Activated T-cell treated with anti-CD3 and anti-CD28 coated beads, Interleukin-2, amount 50 U/mL, for 1 hour (primary cell): ENCODE results near the gene HOXC9.

Source experiments
- DNase-seq: peaks from one replicate; pipeline ENCODE4 v3.0.0-alpha.2; 2020

HOXC9 gene

GRCh38 chr12:54000116-54001114 lies at the start of gene HOXC9:
HOXC9 (plus strand) TSS chr12:54000161; CDS start chr12:54000189, 28 bp downstream.
- DNase-seq: no peak

DNA sequence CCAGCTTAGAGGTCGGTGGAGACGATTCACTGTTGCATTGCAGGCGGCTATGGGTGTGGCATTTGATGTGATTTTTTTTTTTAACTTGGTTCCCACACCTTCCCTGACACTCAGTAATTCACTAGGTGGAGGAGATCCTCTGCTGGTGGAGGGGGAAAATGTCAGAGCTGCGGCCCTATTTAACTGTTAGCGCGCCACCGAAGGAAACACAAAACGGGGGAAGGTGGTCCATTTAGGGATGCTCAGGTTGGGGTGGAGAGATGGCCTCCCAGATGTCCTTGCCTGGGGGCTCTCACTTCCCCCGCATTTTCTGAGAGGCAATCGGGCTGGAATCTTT lies 49.6 kb upstream of the HOXC9 start:
- no peak for DNase-seq

- no peak for DNase-seq
Observed at GRCh38 chr12:53950789-53951576, 49.0 kb upstream of the HOXC9 start.

DNA sequence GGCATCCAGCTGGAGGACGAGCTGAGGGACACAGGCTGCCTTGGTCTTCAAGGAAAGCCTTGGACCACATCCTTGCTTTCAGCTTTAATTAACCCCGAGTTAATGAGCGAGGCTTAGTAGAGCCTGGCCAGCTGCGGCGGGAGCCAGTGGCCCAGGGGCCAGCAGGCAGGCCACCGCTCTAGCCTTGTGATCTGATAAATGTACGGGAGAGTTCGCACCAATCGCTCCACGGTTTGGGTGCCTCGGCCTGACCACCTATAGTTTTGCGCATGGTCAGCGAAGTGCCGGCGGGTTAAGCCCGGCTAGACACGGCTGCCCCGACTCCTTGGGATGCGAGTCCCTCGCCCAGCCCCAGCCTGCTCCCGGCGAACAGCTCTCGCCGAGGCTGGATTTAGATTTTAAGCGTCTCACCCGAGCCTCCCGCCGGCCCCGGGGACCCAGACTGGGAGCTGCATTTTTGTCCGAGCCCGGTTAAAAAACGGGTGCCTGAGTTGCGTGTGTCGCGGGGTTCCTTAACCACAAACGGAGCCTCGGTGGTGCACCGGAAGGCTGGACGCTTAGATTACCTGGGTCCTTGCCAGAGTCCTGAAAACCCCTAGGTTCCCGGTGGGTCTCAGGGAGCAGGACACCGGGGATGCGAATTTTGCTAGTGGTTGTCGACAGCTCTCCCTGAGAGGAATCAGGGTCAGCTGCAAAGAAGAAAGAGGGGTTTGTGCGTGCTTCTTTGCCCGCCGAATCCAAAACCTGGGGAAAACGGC lies 48.2 kb upstream of the HOXC9 start:
- no peak for DNase-seq

GRCh38 chr12:53952335-53952694 lies 47.6 kb upstream of the HOXC9 start:
- no peak for DNase-seq

GRCh38 chr12:53952871-53953734 lies 46.9 kb upstream of the HOXC9 start:
- DNase-seq: no peak

GRCh38 chr12:53953831-53954693 lies 45.9 kb upstream of the HOXC9 start:
- no peak for DNase-seq

- no peak for DNase-seq
Observed at GRCh38 chr12:53954694-53955035, 45.3 kb upstream of the HOXC9 start, which contains the start of gene HOXC12. HOXC12 (plus strand) TSS chr12:53954903; CDS start chr12:53954930, 27 bp downstream.

GRCh38 chr12:53955036-53955775 lies 44.8 kb upstream of the HOXC9 start:
- no peak for DNase-seq

DNA sequence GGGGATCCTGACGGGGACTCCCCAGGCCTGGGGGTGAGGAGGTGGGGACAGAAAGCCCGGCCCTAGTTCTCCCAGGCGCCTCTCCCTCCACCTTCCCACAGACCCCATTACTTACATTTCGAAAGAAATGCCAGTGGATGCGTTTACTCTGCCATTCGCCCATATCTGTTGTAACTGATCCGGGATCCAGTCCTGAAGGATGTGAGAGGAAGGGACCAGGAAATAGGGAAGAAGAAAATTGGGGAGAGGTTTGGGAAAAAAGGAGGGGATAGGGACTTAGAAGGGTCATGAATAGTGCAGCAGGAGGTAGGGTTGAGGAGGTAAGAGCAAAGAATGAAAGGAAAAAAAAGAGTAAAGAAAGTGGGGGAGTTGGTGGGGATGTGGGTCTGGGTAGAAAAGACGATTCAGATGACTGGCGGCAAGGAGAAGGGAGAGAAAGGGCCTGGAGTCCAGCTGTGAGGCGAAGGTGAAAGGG lies 44.1 kb upstream of the HOXC9 start:
- DNase-seq: no peak

GRCh38 chr12:53956251-53956887 lies 43.6 kb upstream of the HOXC9 start:
- DNase-seq: no peak

- DNase-seq: no peak
Observed at GRCh38 chr12:53956914-53957536, 42.9 kb upstream of the HOXC9 start.

DNA sequence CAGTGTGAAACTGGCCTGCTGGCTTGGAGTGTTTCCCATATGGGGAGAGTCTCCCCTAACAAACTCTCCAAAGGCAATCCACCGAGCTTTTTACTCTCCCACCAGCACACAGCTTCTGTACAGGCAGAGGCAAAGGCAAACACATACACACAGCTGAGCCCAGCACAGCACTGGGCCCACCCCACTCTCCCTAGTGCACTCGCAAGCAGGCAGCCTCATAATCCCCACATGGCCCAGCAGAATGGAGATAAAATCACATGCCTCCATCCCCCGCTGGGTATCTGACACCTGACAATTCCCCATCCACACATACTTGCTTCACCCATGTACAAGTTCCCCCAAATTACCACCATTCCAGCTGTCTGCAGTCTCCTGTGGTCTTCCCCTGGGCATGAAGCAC lies 41.8 kb upstream of the HOXC9 start:
- no peak for DNase-seq

DNA sequence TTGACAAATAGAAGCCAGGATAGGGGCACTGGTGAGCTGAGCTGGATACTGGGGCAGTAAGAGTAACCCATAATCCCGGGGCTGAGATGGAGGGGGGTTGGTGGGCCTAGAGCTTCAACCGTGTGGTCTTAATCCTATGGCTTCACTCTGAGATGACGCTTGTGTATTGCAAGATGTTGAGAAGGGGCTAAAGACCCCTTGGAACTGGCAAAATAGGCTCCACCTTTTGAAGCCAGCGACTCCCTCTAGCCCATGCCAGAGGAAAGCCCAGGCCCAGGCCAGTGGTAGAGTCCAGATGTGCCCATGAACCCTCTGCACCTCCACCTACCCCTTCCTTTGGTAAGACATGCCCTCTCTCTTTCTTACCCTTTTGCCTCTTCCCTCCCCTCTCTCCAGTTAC lies 40.6 kb upstream of the HOXC9 start:
- no peak for DNase-seq

DNA sequence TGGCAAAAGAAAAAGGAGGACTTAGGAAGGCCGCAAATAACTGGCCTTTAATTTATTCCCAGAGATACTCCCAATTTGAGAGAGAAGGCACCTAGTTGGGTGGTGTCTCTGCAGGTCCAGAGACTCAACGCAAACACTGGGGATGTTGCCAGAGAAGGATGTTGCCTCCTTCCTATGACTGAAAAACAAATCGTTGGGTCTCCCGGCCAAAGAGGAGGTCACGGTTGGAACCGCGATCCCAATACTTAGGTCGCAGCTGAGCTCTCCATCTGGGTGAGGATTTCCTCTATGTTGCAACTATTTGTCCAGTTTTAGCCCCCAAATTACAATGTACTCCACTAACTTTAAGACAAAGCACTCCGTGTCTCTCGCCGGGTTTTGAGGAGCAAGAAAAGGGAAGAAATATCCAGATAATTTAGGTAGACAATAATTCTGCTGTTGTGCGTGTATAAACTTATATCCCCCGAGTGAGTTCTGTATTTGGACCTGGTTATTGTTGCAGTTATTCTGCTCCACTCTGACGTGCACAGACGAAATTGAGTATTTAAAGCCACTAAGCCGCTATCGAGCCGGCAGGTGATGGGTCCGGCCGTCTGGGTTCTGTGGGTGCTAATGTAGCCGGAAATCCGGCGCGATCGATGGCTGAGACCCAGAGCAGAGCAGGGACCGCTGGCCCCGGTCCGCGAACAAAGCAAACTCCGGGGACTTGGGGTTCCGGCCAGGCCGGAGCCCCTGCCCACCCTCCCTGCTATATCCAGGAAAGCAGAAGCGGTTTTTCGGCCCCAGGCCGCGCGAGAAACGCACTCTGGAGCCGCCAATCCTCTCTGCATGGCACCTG lies 39.6 kb upstream of the HOXC9 start:
- DNase-seq: no peak

GRCh38 chr12:53961025-53961761 lies 38.8 kb upstream of the HOXC9 start:
- DNase-seq: no peak

DNA sequence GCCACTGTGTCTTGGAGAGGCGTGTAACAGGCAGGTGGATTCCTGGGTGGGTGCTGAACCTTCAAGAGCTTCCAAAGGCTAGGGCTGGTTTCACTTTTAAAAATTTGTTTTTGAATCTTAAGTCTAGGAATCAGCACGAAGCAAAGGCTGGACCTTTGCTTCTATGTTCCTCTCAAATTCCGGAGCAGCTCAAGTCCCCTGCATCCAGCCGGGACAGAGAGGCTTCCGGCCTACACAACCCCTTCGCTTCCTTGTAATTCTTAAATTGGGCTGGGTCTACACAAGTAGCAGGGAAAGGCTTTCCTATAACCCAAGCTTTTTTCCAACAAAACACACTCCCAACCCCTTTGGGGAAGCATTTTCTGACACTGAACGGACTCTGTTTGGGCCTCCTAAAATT lies 37.0 kb upstream of the HOXC9 start:
- no peak for DNase-seq
